Tibial artery (tissue), 4 donors: ENCODE results near the gene FOXD2.

Source experiments
- DNase-seq, 2 donors: peaks; one replicate each; pipeline ENCODE4 v3.0.0-alpha.2; 2019
- H3K27ac ChIP-seq, 2 donors: fragments of 200-600 bp; sonication (generic) in 1 of 2; 1 replicate in 1 of 2; 2 replicates in 1 of 2; pipeline ENCODE4 v1.5.1; 2018 to 2019; ENCODE audit warnings: mild to moderate bottlenecking in 1 of 2
- H3K27me3 ChIP-seq, 2 donors: fragments of 200-600 bp; sonication (generic) in 1 of 2; one replicate each; pipeline versions ENCODE4 v1.5.1 to v1.6.0; 2016 to 2019
- H3K36me3 ChIP-seq, 3 donors: fragments of 200-600 bp; sonication (generic) in 2 of 3; one replicate each; pipeline ENCODE4 v1.5.1; 2016 to 2019; ENCODE audit warnings: mild to moderate bottlenecking in 2 of 3
- H3K4me1 ChIP-seq, 4 donors: fragments of 200-600 bp; sonication (generic) in 2 of 4; 1 replicate in 3 of 4; 2 replicates in 1 of 4; pipeline ENCODE4 v1.5.1; 2016 to 2019
- H3K4me3 ChIP-seq, 2 donors: fragments of 200-600 bp; sonication (generic) in 1 of 2; 1 replicate in 1 of 2; 2 replicates in 1 of 2; pipeline ENCODE4 v1.5.1; 2018 to 2019; ENCODE audit warnings: mild to moderate bottlenecking in 2 of 2
- H3K9me3 ChIP-seq, 3 donors: fragments of 200-600 bp; sonication (generic) in 1 of 3; one replicate each; pipeline ENCODE4 v1.5.1; 2016 to 2019
- CTCF ChIP-seq, 2 experiments: fragments of 200-600 bp in 1 of 2; fragments of 450-650 bp in 1 of 2; IDR thresholded peaks; one replicate each; pipeline ENCODE4 v1.5.1; 2017 to 2019; ENCODE audit warnings: antibody characterized with exemption in 2 of 2, mild to moderate bottlenecking in 1 of 2, moderate library complexity in 1 of 2
- intact Hi-C: fragments of 100-400 bp; cut with DNase I; formaldehyde crosslinking; loops from one replicate; pipeline ENCODE4 v1.15.0; 2023; ENCODE audit warnings: low total_unique reads

FOXD2 gene

GRCh38 chr1:47438165-47439016 is 547 bp downstream of the FOXD2 start:
- peak in 1 of 2 donors; percentile 75 for DNase-seq
- no peaks in the 10 kb centered on the region for H3K9me3 ChIP-seq
- H3K27ac ChIP-seq, result peak overlapping the region; percentile 86 to 89
- H3K36me3 ChIP-seq, result no peaks in the 10 kb centered on the region
- peaks cover 0 to 29% of the 10 kb centered on the region in 2 donors for H3K27me3 ChIP-seq
- H3K4me3 ChIP-seq, result peak overlapping the region; percentile 76 to 85
- no peak for TF ChIP-seq CTCF (IDR thresholded peaks at IDR 0.05)
- H3K4me1 ChIP-seq, result peaks cover 0 to 53% (median 32%) of the 10 kb centered on the region in 4 donors
- intact Hi-C loops, result no loop called here

GRCh38 chr1:47439017-47439818 is 1.4 kb downstream of the FOXD2 start:
- no peaks in the 10 kb centered on the region for H3K9me3 ChIP-seq
- peaks cover 0 to 51% (median 25%) of the 10 kb centered on the region in 4 donors for H3K4me1 ChIP-seq
- DNase-seq, result no peak
- peaks cover 0 to 37% of the 10 kb centered on the region in 2 donors for H3K27me3 ChIP-seq
- H3K36me3 ChIP-seq, result no peaks in the 10 kb centered on the region
- no peak for TF ChIP-seq CTCF (IDR thresholded peaks at IDR 0.05)
- H3K4me3 ChIP-seq, result peak overlapping the region; percentile 76 to 85
- intact Hi-C loops, result no loop called here
- peak overlapping the region; percentile 21 to 86 for H3K27ac ChIP-seq

GRCh38 chr1:47439819-47440598 is 2.2 kb downstream of the FOXD2 start:
- Histone ChIP-seq H3K27ac (no peak overlapping the region), H3K9me3 (no peaks in the 10 kb centered on the region), H3K4me1 (peaks cover 0 to 51% (median 23%) of the 10 kb centered on the region in 4 donors), H3K36me3 (no peaks in the 10 kb centered on the region), H3K4me3 (no peak overlapping the region), H3K27me3 (peaks cover 0 to 45% of the 10 kb centered on the region in 2 donors)
- intact Hi-C loops, result loop anchor here (10.0 kb wide), 1 partner anchor 145 kb away; no protein-coding TSS in a partner anchor
- no peak for TF ChIP-seq CTCF (IDR thresholded peaks at IDR 0.05)
- no peak for DNase-seq

- no peak overlapping the region for H3K4me3 ChIP-seq
- H3K27me3 ChIP-seq, result peaks cover 0 to 52% of the 10 kb centered on the region in 2 donors
- H3K36me3 ChIP-seq, result no peaks in the 10 kb centered on the region
- H3K4me1 ChIP-seq, result peaks cover 0 to 49% (median 24%) of the 10 kb centered on the region in 4 donors
- H3K27ac ChIP-seq, result no peak overlapping the region
- H3K9me3 ChIP-seq, result no peaks in the 10 kb centered on the region
- intact Hi-C loops, result loop anchor here (10.0 kb wide), 1 partner anchor 144 kb away; no protein-coding TSS in a partner anchor
- DNase-seq, result no peak
- no peak for TF ChIP-seq CTCF (IDR thresholded peaks at IDR 0.05)
Observed at GRCh38 chr1:47440599-47441081, 2.8 kb downstream of the FOXD2 start.
